Stimulated activated naive B cell treated with anti-CD40 and anti-IgM and Interleukin-4, amounts not matched to agents 10 μg/mL and 1 μg/mL and 100 μg/mL, for 72 hours (primary cell): ENCODE results near the gene SCPEP1.
"Not testable (repeated sequence)": the region's sequence is repeated elsewhere in the genome, so short reads cannot be mapped to it uniquely, and the experiment has no call there.

Source experiments
- ATAC-seq, 2 donors: fragments of 150-1000 bp; cut with Tn5 transposase; replicated peaks; 2 replicates each; pipeline ENCODE4 v1.10.0; 2021; ENCODE audit warnings: moderate library complexity in 1 of 2
- DNase-seq: peaks from one replicate; pipeline ENCODE4 v3.0.0; 2021
- H3K27ac Mint-ChIP-seq: one replicate; pipeline ENCODE4 v1.8.0; 2022; ENCODE audit warnings: mild to moderate bottlenecking, mixed read lengths
- H3K27me3 Mint-ChIP-seq, 2 donors: one replicate each; pipeline ENCODE4 v1.8.0; 2022; ENCODE audit warnings: mixed read lengths in 2 of 2
- H3K36me3 Mint-ChIP-seq, 2 donors: one replicate each; pipeline ENCODE4 v1.8.0; 2022; ENCODE audit warnings: mixed read lengths in 2 of 2, mild to moderate bottlenecking in 1 of 2
- H3K4me1 Mint-ChIP-seq, 2 donors: one replicate each; pipeline ENCODE4 v1.8.0; 2022; ENCODE audit warnings: mixed read lengths in 2 of 2, mild to moderate bottlenecking in 1 of 2
- H3K4me3 Mint-ChIP-seq, 2 donors: one replicate each; pipeline ENCODE4 v1.8.0; 2022; ENCODE audit warnings: mild to moderate bottlenecking in 2 of 2, mixed read lengths in 2 of 2, moderate library complexity in 1 of 2
- H3K9me3 Mint-ChIP-seq, 2 donors: one replicate each; pipeline ENCODE4 v1.8.0; 2022; ENCODE audit warnings: mixed read lengths in 2 of 2, mild to moderate bottlenecking in 1 of 2

Gene SCPEP1

DNA sequence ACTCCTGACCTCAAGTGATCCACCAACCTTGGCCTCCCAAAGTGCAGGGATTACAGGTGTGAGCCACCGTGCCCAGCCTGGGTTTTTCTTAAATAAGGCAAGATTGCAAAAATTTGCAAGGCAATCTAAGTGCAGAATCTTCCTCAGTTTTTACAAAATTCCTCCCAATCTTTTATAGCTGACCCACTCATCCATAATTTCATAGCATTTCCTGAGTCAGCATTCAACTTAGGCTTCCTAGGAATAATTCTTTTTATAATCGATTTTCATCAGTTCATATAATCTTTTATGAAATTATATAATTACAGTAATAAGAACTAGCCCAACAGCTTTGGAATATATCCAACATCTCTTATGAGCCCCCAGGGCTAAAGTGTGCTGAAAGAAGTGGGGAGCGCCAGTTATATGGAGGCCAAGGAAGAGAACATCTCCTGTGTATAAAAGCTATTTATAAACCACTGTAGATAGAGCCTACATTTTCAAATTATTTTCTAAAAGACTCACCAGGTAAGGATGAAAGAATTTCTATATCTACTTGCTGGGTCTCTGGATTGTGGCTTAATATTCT is 31.9 kb upstream of the SCPEP1 start:
- ATAC-seq (no peak), DNase-seq (no peak)
- no peak overlapping the region for H3K4me3 Mint-ChIP-seq
- H3K27me3 Mint-ChIP-seq: no peaks in the 10 kb centered on the region
- no peaks in the 10 kb centered on the region for H3K4me1 Mint-ChIP-seq
- no peaks in the 10 kb centered on the region for H3K9me3 Mint-ChIP-seq
- no peak overlapping the region for H3K27ac Mint-ChIP-seq
- peaks cover 28 to 39% of the 10 kb centered on the region in 2 donors for H3K36me3 Mint-ChIP-seq

- H3K4me3 Mint-ChIP-seq: no peak overlapping the region
Observed at GRCh38 chr17:56947741-56948140, 30.2 kb upstream of the SCPEP1 start.

DNA sequence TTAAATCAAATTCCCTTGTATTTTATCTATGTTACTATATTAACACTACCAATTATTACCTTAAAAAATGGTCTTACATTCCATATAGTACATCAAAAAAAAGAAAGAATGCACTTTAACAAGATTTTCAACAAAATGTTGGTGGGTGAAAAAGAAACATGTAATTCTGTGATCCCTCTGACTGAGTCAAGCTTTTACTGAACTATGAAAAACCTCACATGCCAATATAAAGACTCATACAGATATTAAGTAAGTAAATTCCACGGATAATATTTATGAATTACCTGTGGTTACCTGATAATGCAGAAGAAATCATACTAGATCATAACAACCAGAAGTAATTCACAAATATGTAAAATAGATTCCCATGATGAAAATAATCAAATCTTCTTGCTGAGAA is 29.4 kb upstream of the SCPEP1 start:
- H3K4me1 Mint-ChIP-seq: peaks cover 0 to 1% of the 10 kb centered on the region in 2 donors
- no peak for ATAC-seq
- H3K27me3 Mint-ChIP-seq: no peaks in the 10 kb centered on the region
- no peak overlapping the region for H3K27ac Mint-ChIP-seq
- peaks cover 21 to 34% of the 10 kb centered on the region in 2 donors for H3K36me3 Mint-ChIP-seq
- no peak for DNase-seq
- no peak overlapping the region for H3K4me3 Mint-ChIP-seq
- H3K9me3 Mint-ChIP-seq: no peaks in the 10 kb centered on the region

More at GRCh38 chr17:56947741-56948140, 30.2 kb upstream of the SCPEP1 start:
- DNase-seq: no peak
- no peak for ATAC-seq
- Mint-ChIP-seq H3K27ac (no peak overlapping the region), H3K9me3 (no peaks in the 10 kb centered on the region), H3K27me3 (no peaks in the 10 kb centered on the region), H3K4me1 (peaks cover 0 to 1% of the 10 kb centered on the region in 2 donors), H3K36me3 (peaks cover 21 to 37% of the 10 kb centered on the region in 2 donors)

DNA sequence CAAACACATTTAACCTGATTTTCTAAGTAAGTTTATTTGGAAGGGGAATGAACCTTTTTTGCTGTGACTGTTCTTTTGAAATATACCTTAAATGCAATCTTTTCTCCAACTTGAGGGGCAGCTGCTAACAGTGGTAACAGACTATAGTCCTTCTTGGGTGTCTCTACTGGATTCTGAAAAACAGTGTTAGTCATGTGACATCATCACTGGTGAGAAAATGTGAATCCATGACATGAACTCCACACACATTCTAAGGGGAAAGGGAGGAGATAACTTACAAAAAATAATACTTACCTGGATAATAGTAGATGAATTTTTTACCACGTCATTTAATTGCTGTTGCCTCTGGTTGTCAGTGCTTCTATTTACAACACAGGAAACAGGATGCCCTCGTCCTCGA is 28.3 kb upstream of the SCPEP1 start:
- ATAC-seq: no peak

GRCh38 chr17:56956992-56957391 is 20.9 kb upstream of the SCPEP1 start:
- Mint-ChIP-seq H3K27ac (no peak overlapping the region), H3K36me3 (peaks cover 4 to 8% of the 10 kb centered on the region in 2 donors), H3K9me3 (no peaks in the 10 kb centered on the region), H3K4me1 (peaks cover 0 to 12% of the 10 kb centered on the region in 2 donors), H3K27me3 (no peaks in the 10 kb centered on the region), H3K4me3 (no peak overlapping the region)
- DNase-seq: no peak
- ATAC-seq: no peak

More for the DNA sequence above, 28.3 kb upstream of the SCPEP1 start:
- Mint-ChIP-seq H3K27ac (no peak overlapping the region), H3K4me3 (no peak overlapping the region), H3K27me3 (no peaks in the 10 kb centered on the region), H3K4me1 (peaks cover 0 to 1% of the 10 kb centered on the region in 2 donors), H3K36me3 (peaks cover 20 to 32% of the 10 kb centered on the region in 2 donors), H3K9me3 (no peaks in the 10 kb centered on the region)
- DNase-seq: no peak

- H3K9me3 Mint-ChIP-seq: no peaks in the 10 kb centered on the region
- H3K27me3 Mint-ChIP-seq: no peaks in the 10 kb centered on the region
- ATAC-seq: peak; percentile 98 to 99
- DNase-seq: peak; percentile 86
- no peaks in the 10 kb centered on the region for H3K36me3 Mint-ChIP-seq
- peaks cover 0 to 11% of the 10 kb centered on the region in 2 donors for H3K4me1 Mint-ChIP-seq
- H3K4me3 Mint-ChIP-seq: peak within 1 kb of the TSS; percentile 84 to 88
- H3K27ac Mint-ChIP-seq: peak within 1 kb of the TSS; percentile 95
Observed at GRCh38 chr17:56960596-56961538, 17.1 kb upstream of the SCPEP1 start, which contains the start of gene COIL. TSS of gene COIL (minus strand) at chr17:56961050. CDS start at chr17:56961019, 31 bp downstream.

DNA sequence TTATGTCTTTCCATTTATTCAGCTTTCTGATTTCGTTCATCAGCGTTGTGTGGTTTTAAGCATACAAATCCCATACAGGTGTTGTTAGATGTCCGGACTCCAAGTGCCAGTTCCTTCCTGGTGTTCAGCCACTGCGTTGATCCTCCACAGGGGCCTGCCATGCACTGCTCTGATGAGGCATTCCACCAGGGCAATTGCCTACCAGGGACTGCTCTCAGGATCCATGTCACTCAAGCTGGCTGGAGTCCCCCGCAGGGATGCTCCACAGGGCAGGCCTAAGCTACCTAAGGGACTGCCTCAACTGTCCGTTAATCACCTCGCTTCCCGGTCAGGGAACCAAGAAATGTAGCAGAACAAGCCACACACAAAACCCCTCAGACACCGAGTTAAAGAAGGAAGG is 12.7 kb upstream of the SCPEP1 start:
- H3K4me1 Mint-ChIP-seq, H3K36me3 Mint-ChIP-seq, H3K27me3 Mint-ChIP-seq, DNase-seq, ATAC-seq, H3K9me3 Mint-ChIP-seq, H3K4me3 Mint-ChIP-seq, H3K27ac Mint-ChIP-seq: not testable (repeated sequence)

GRCh38 chr17:56965681-56966080 is 12.2 kb upstream of the SCPEP1 start:
- H3K27me3 Mint-ChIP-seq: not testable (repeated sequence)

DNA sequence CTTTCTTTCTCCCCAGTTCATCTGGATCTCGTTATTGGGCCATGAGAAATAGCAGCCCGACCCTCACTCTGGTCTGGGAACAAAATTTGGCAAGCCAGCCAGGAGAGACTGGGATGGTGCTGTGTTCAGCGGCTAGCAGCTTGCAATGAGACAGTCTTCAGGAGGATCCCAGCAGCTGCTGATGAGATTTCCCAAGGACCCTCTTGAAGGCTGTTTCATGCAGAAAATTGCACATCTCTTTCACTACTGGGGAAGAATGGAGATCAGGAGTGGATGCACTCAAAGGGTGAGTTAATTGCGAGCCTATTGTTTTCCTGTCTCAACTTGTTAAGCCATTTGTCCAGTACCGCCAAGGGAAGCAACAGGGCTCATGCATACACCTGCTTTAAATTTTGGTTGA is 11.6 kb upstream of the SCPEP1 start:
- DNase-seq (no peak), ATAC-seq (no peak)
- Mint-ChIP-seq H3K4me1 (no peaks in the 10 kb centered on the region), H3K36me3 (no peaks in the 10 kb centered on the region), H3K9me3 (no peaks in the 10 kb centered on the region), H3K27ac (no peak overlapping the region), H3K27me3 (no peaks in the 10 kb centered on the region), H3K4me3 (no peak overlapping the region)

More at GRCh38 chr17:56965681-56966080, 12.2 kb upstream of the SCPEP1 start:
- DNase-seq, H3K9me3 Mint-ChIP-seq, H3K27ac Mint-ChIP-seq, H3K4me1 Mint-ChIP-seq, ATAC-seq, H3K36me3 Mint-ChIP-seq, H3K4me3 Mint-ChIP-seq: not testable (repeated sequence)

DNA sequence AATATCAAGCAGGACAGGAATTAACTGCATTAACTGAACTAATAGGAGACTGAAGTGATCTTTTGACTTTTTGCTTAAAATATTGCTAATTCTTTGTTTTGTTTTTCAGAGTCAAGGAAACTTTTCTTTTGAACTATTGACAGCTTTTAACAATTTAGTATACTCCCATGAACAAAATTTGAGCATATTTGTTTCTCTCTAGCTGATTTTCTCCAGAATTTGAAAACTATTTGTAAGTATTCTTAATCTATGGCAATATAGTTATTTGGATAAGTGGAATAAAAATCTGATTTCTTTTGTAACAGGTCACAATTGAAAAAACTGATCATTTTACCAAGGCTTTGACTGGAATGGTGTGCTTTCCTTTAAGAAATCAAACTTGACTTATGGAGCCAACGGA is 7.0 kb upstream of the SCPEP1 start:
- Mint-ChIP-seq H3K4me3 (no peak overlapping the region), H3K27ac (no peak overlapping the region), H3K36me3 (no peaks in the 10 kb centered on the region), H3K27me3 (peaks cover 0 to 7% of the 10 kb centered on the region in 2 donors), H3K9me3 (no peaks in the 10 kb centered on the region), H3K4me1 (peaks cover 0 to 1% of the 10 kb centered on the region in 2 donors)
- no peak for ATAC-seq
- no peak for DNase-seq

- H3K9me3 Mint-ChIP-seq: no peaks in the 10 kb centered on the region
- DNase-seq (no peak), ATAC-seq (no peak)
- no peaks in the 10 kb centered on the region for H3K36me3 Mint-ChIP-seq
- peaks cover 0 to 7% of the 10 kb centered on the region in 2 donors for H3K27me3 Mint-ChIP-seq
- H3K4me3 Mint-ChIP-seq: no peak overlapping the region
- H3K27ac Mint-ChIP-seq: no peak overlapping the region
- peaks cover 3 to 6% of the 10 kb centered on the region in 2 donors for H3K4me1 Mint-ChIP-seq
Observed at GRCh38 chr17:56972111-56972730, 5.7 kb upstream of the SCPEP1 start.

DNA sequence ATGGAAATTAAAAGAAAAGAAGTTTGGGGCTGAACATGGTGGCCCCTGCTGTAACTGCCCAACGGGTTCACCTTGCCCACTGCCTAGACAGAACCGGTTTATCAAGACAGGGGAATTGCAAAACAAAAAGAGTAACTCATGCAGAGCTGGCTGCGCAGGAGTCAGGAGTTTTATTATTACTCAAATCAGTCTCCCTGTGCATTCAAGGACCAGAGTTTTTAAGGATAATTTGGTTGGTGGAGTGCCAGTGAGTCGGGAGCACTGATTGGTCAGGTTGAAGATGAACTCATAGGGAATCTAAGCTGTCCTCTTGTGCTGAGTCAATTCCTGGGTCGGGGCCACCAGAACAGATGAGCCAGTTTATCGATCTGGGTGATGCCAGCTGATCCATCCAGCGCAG is 4.4 kb upstream of the SCPEP1 start:
- peaks cover 0 to 7% of the 10 kb centered on the region in 2 donors for H3K27me3 Mint-ChIP-seq
- H3K4me3 Mint-ChIP-seq: no peak overlapping the region
- H3K36me3 Mint-ChIP-seq: no peaks in the 10 kb centered on the region
- ATAC-seq: no peak
- H3K4me1 Mint-ChIP-seq: peaks cover 3 to 9% of the 10 kb centered on the region in 2 donors
- no peak for DNase-seq
- no peak overlapping the region for H3K27ac Mint-ChIP-seq
- H3K9me3 Mint-ChIP-seq: no peaks in the 10 kb centered on the region

DNA sequence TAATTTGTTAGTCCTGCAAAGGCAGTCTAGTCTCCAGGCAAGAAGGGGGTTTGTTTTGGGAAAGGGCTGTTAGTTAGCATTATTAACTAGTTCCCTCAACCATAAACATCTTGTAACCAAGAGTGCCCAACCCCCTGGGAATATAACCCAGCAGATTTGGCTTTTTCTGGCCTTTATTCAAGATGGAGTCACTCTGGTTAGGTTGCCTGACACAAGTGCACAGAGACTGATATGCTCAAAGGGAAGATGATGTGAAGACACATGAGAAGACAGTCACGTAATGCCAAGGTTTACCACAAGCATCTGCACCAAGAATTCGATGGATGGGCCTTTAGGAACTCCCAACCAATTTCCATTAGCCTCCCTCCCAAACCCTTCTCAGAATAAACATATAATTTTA is 3.9 kb upstream of the SCPEP1 start:
- peaks cover 0 to 1% of the 10 kb centered on the region in 2 donors for H3K36me3 Mint-ChIP-seq
- H3K4me1 Mint-ChIP-seq: peaks cover 8 to 13% of the 10 kb centered on the region in 2 donors
- no peak for DNase-seq
- no peak for ATAC-seq
- no peak overlapping the region for H3K27ac Mint-ChIP-seq
- H3K9me3 Mint-ChIP-seq: no peaks in the 10 kb centered on the region
- peaks cover 0 to 7% of the 10 kb centered on the region in 2 donors for H3K27me3 Mint-ChIP-seq
- H3K4me3 Mint-ChIP-seq: no peak overlapping the region

DNA sequence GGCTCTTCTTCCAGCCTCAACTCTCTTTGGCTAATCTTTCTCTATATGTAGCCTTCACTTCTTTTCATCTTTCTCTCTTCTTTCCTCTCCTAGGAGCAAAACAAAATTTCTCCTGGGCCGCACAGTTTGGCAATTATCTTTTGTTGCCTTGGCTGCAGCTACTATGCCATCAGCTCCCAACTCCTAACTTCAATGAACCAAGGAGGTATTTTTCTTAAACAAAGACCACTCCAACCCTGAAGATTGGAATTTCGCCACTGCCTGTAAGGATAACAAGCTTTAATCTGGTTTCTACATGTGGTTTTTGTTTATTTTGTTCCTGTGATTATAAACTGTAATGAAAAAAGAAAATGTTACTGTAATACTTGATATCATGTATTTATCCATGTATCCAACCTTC is 2.3 kb upstream of the SCPEP1 start:
- Mint-ChIP-seq H3K27ac (peak overlapping the region; percentile 3), H3K27me3 (peaks cover 0 to 7% of the 10 kb centered on the region in 2 donors), H3K4me3 (no peak overlapping the region), H3K36me3 (peaks cover 1 to 3% of the 10 kb centered on the region in 2 donors), H3K9me3 (no peaks in the 10 kb centered on the region), H3K4me1 (peaks cover 12 to 23% of the 10 kb centered on the region in 2 donors)
- ATAC-seq (no peak), DNase-seq (no peak)
